Natural killer cell treated with Interleukin-12 subunit alpha and Interleukin-12 subunit beta and Interleukin-15 and Interleukin-18, amount 100 ng/mL, for 72 hours (primary cell): Measurements from ENCODE around the gene PTPRCAP. TPM values are rescaled to one million over a fixed set of nuclear protein-coding genes. Genes with fewer than 3 reads are reported as not detected.
"Not testable (repeated sequence)": the region's sequence is repeated elsewhere in the genome, so short reads cannot be mapped to it uniquely, and the experiment has no call there.

ENCODE experiments used
- ATAC-seq, 2 donors: fragments of 150-1000 bp; cut with Tn5 transposase in 1 of 2; sonication (Bioruptor Pico), chemical (Tn5 transposase) in 1 of 2; 2 replicates each; pipeline ENCODE4 v1.10.0; 2021
- DNase-seq: peaks from one replicate; pipeline ENCODE4 v3.0.0; 2022; ENCODE audit warnings: low spot score
- H3K27ac Mint-ChIP-seq, 2 donors: 1 replicate in 1 of 2; 2 replicates in 1 of 2; pipeline ENCODE4 v1.8.0; 2022; ENCODE audit warnings: mixed read lengths in 2 of 2, mild to moderate bottlenecking in 1 of 2, moderate library complexity in 1 of 2
- H3K27me3 Mint-ChIP-seq, 2 donors: 1 replicate in 1 of 2; 2 replicates in 1 of 2; pipeline ENCODE4 v1.8.0; 2022; ENCODE audit warnings: mixed read lengths in 2 of 2
- H3K36me3 Mint-ChIP-seq: one replicate; pipeline ENCODE4 v1.8.0; 2022; ENCODE audit warnings: mixed read lengths
- H3K4me1 Mint-ChIP-seq, 2 donors: 1 replicate in 1 of 2; 2 replicates in 1 of 2; pipeline ENCODE4 v1.8.0; 2022; ENCODE audit warnings: low read depth in 2 of 2, mixed read lengths in 2 of 2, mild to moderate bottlenecking in 1 of 2
- H3K4me3 Mint-ChIP-seq: one replicate; pipeline ENCODE4 v1.8.0; 2022; ENCODE audit warnings: mixed read lengths
- H3K9me3 Mint-ChIP-seq: 2 replicates; pipeline ENCODE4 v1.8.0; 2022; ENCODE audit warnings: mixed read lengths
- total RNA-seq, 2 donors: library from RNA; stranded (reverse); gene quantifications; one replicate each; pipeline ENCODE4 v1.2.3, GENCODE V29; 2022

Gene PTPRCAP
- total RNA-seq, 2 donors from 2014 or later, result 198 to 266 TPM

- Mint-ChIP-seq H3K27me3 (no peaks in the 10 kb centered on the region), H3K27ac (peak overlapping the region; percentile 97), H3K4me3 (peak overlapping the region; percentile 83), H3K9me3 (no peaks in the 10 kb centered on the region), H3K4me1 (peaks cover 54 to 61% of the 10 kb centered on the region in 2 donors), H3K36me3 (no peaks in the 10 kb centered on the region)
- peak; percentile 81 to 84 for ATAC-seq
- DNase-seq, result peak; percentile 83
Observed at GRCh38 chr11:67409261-67409666, 28.2 kb downstream of the PTPRCAP start.

GRCh38 chr11:67408437-67409200, 28.9 kb downstream of the PTPRCAP start:
- peak overlapping the region; percentile 97 for H3K27ac Mint-ChIP-seq
- ATAC-seq, result peak; percentile 5 to 30
- no peaks in the 10 kb centered on the region for H3K27me3 Mint-ChIP-seq
- H3K4me1 Mint-ChIP-seq, result peaks cover 56 to 61% of the 10 kb centered on the region in 2 donors
- no peaks in the 10 kb centered on the region for H3K9me3 Mint-ChIP-seq
- H3K36me3 Mint-ChIP-seq, result no peaks in the 10 kb centered on the region
- DNase-seq, result no peak
- peak overlapping the region; percentile 83 for H3K4me3 Mint-ChIP-seq

- H3K9me3 Mint-ChIP-seq, result no peaks in the 10 kb centered on the region
- DNase-seq (no peak), ATAC-seq (no peak)
- peak overlapping the region; percentile 97 for H3K27ac Mint-ChIP-seq
- H3K27me3 Mint-ChIP-seq, result no peaks in the 10 kb centered on the region
- peaks cover 53 to 58% of the 10 kb centered on the region in 2 donors for H3K4me1 Mint-ChIP-seq
- H3K4me3 Mint-ChIP-seq, result peak overlapping the region; percentile 83
- no peaks in the 10 kb centered on the region for H3K36me3 Mint-ChIP-seq
Observed at GRCh38 chr11:67407688-67408163, 29.8 kb downstream of the PTPRCAP start.

GRCh38 chr11:67406969-67407687, 30.4 kb downstream of the PTPRCAP start:
- Mint-ChIP-seq H3K27me3 (no peaks in the 10 kb centered on the region), H3K4me1 (peaks cover 50 to 54% of the 10 kb centered on the region in 2 donors), H3K9me3 (no peaks in the 10 kb centered on the region), H3K27ac (peak overlapping the region; percentile 97), H3K36me3 (no peaks in the 10 kb centered on the region), H3K4me3 (peak overlapping the region; percentile 83)
- DNase-seq (no peak), ATAC-seq (no peak)

GRCh38 chr11:67406420-67406968, 31.0 kb downstream of the PTPRCAP start:
- Mint-ChIP-seq H3K4me3 (peak overlapping the region; percentile 83), H3K9me3 (no peaks in the 10 kb centered on the region), H3K4me1 (peaks cover 49 to 50% of the 10 kb centered on the region in 2 donors), H3K36me3 (no peaks in the 10 kb centered on the region), H3K27ac (peak overlapping the region; percentile 97), H3K27me3 (no peaks in the 10 kb centered on the region)
- no peak for DNase-seq
- no peak for ATAC-seq

GRCh38 chr11:67405688-67406339, 31.7 kb downstream of the PTPRCAP start:
- ATAC-seq (no peak), DNase-seq (no peak)
- Mint-ChIP-seq H3K36me3 (no peaks in the 10 kb centered on the region), H3K27ac (peak overlapping the region; percentile 97), H3K9me3 (no peaks in the 10 kb centered on the region), H3K4me1 (peaks cover 45 to 47% of the 10 kb centered on the region in 2 donors), H3K4me3 (peak overlapping the region; percentile 91), H3K27me3 (no peaks in the 10 kb centered on the region)

GRCh38 chr11:67405196-67405567, 32.3 kb downstream of the PTPRCAP start:
- Mint-ChIP-seq H3K4me1 (peaks cover 44 to 48% of the 10 kb centered on the region in 2 donors), H3K36me3 (peaks cover 4% of the 10 kb centered on the region), H3K27ac (peak overlapping the region; percentile 97), H3K9me3 (no peaks in the 10 kb centered on the region), H3K27me3 (no peaks in the 10 kb centered on the region), H3K4me3 (peak overlapping the region; percentile 91)
- DNase-seq (no peak), ATAC-seq (no peak)

- peaks cover 42 to 45% of the 10 kb centered on the region in 2 donors for H3K4me1 Mint-ChIP-seq
- DNase-seq, result no peak
- H3K36me3 Mint-ChIP-seq, result peaks cover 4% of the 10 kb centered on the region
- peak overlapping the region; percentile 97 for H3K27ac Mint-ChIP-seq
- H3K9me3 Mint-ChIP-seq, result no peaks in the 10 kb centered on the region
- H3K4me3 Mint-ChIP-seq, result peak overlapping the region; percentile 91
- no peaks in the 10 kb centered on the region for H3K27me3 Mint-ChIP-seq
- no peak for ATAC-seq
Observed at GRCh38 chr11:67404515-67405195, 32.8 kb downstream of the PTPRCAP start.

- ATAC-seq, DNase-seq, H3K27me3 Mint-ChIP-seq, H3K36me3 Mint-ChIP-seq, H3K9me3 Mint-ChIP-seq: not testable (repeated sequence)
- Mint-ChIP-seq H3K4me1 (peaks cover 36 to 41% of the 10 kb centered on the region in 2 donors), H3K27ac (peak overlapping the region; percentile 97), H3K4me3 (peak overlapping the region; percentile 91)
Observed at GRCh38 chr11:67403085-67403484, 34.4 kb downstream of the PTPRCAP start.

- not testable (repeated sequence) for DNase-seq, H3K9me3 Mint-ChIP-seq, H3K27me3 Mint-ChIP-seq, ATAC-seq, H3K36me3 Mint-ChIP-seq
- Mint-ChIP-seq H3K27ac (peak overlapping the region; percentile 97), H3K4me3 (peak overlapping the region; percentile 62), H3K4me1 (peaks cover 36 to 42% of the 10 kb centered on the region in 2 donors)
Observed at GRCh38 chr11:67402192-67402839, 35.2 kb downstream of the PTPRCAP start.

GRCh38 chr11:67401495-67402191, 35.8 kb downstream of the PTPRCAP start, which contains the start of gene PPP1CA:
TSS of gene PPP1CA (minus strand) at chr11:67401858. CDS start at chr11:67401782, 76 bp downstream.
- Mint-ChIP-seq H3K4me1 (peaks cover 35 to 43% of the 10 kb centered on the region in 2 donors), H3K36me3 (peaks cover 4% of the 10 kb centered on the region), H3K27me3 (no peaks in the 10 kb centered on the region)

GRCh38 chr11:67400942-67401494, 36.5 kb downstream of the PTPRCAP start:
- H3K4me1 Mint-ChIP-seq, result peaks cover 35 to 40% of the 10 kb centered on the region in 2 donors
- H3K27me3 Mint-ChIP-seq, result no peaks in the 10 kb centered on the region
- no peaks in the 10 kb centered on the region for H3K9me3 Mint-ChIP-seq
- H3K27ac Mint-ChIP-seq, result peak overlapping the region; percentile 71 to 87
- ATAC-seq (peak in 1 of 2 donors; percentile 8), DNase-seq (no peak)
- H3K4me3 Mint-ChIP-seq, result peak overlapping the region; percentile 96
- H3K36me3 Mint-ChIP-seq, result peaks cover 4% of the 10 kb centered on the region

More at GRCh38 chr11:67401495-67402191, 35.8 kb downstream of the PTPRCAP start, which contains the start of gene PPP1CA:
- Mint-ChIP-seq H3K9me3 (no peaks in the 10 kb centered on the region), H3K27ac (peak within 1 kb of the TSS; percentile 97), H3K4me3 (peak within 1 kb of the TSS; percentile 96)
- DNase-seq (peak; percentile 92), ATAC-seq (peak; percentile 88 to 93)
